Neural cell (in vitro differentiated cells): ENCODE measurements around the gene PCNX2.

Source experiments
- EP300 ChIP-seq: fragments of 450-650 bp; conservative IDR thresholded peaks from 2 replicates; pipeline ENCODE4 v1.6.1; 2014; ENCODE audit warnings: antibody characterized with exemption, mild to moderate bottlenecking, moderate library complexity; ENCODE audit not compliant: poor library complexity, severe bottlenecking
- EZH2 ChIP-seq: fragments of 200-600, 300-800 bp; shearing (Covaris generic), sonication (generic); IDR thresholded peaks from 2 replicates; pipeline ENCODE4 v1.6.1; 2014; ENCODE audit warnings: antibody characterized with exemption, low read length, borderline replicate concordance, mild to moderate bottlenecking; ENCODE audit not compliant: insufficient read depth, poor library complexity, severe bottlenecking
- MXI1 ChIP-seq: fragments of 450-650 bp; conservative IDR thresholded peaks from 2 replicates; pipeline ENCODE4 v1.6.1; 2014; ENCODE audit warnings: antibody characterized with exemption, mild to moderate bottlenecking; ENCODE audit not compliant: poor library complexity, severe bottlenecking
- POLR2AphosphoS5 ChIP-seq: IDR thresholded peaks from 2 replicates; pipeline ENCODE4 v1.6.1; 2012
- RAD21 ChIP-seq: fragments of 450-650 bp; conservative IDR thresholded peaks from 2 replicates; pipeline ENCODE4 v1.6.1; 2014; ENCODE audit warnings: antibody characterized with exemption, mild to moderate bottlenecking, moderate library complexity
- SMC3 ChIP-seq: fragments of 450-650 bp; conservative IDR thresholded peaks from 2 replicates; pipeline ENCODE4 v1.6.1; 2014; ENCODE audit warnings: antibody characterized with exemption, mild to moderate bottlenecking, moderate library complexity; ENCODE audit not compliant: poor library complexity
- TAF1 ChIP-seq: IDR thresholded peaks from 2 replicates; pipeline ENCODE4 v1.6.1; 2012; ENCODE audit warnings: low read depth
- TF ChIP-seq, protein P1 (sequence below): fragments of 450-650 bp; IDR thresholded peaks from 2 replicates; pipeline ENCODE4 v1.5.1; 2014; ENCODE audit warnings: antibody characterized with exemption, mild to moderate bottlenecking, moderate library complexity; ENCODE audit not compliant: poor library complexity, severe bottlenecking
- TF ChIP-seq, protein P2 (sequence below): IDR thresholded peaks from 2 replicates; pipeline ENCODE4 v1.6.1; 2012; ENCODE audit warnings: borderline replicate concordance

GRCh38 chr1:233281711-233282581 is 13.6 kb downstream of the PCNX2 start:
- TF ChIP-seq EZH2 (no peak), POLR2AphosphoS5 (no peak), TAF1 (no peak), EP300 (no peak), RAD21 (no peak), MXI1 (no peak), SMC3 (no peak)
- TF ChIP-seq, protein P1, sequence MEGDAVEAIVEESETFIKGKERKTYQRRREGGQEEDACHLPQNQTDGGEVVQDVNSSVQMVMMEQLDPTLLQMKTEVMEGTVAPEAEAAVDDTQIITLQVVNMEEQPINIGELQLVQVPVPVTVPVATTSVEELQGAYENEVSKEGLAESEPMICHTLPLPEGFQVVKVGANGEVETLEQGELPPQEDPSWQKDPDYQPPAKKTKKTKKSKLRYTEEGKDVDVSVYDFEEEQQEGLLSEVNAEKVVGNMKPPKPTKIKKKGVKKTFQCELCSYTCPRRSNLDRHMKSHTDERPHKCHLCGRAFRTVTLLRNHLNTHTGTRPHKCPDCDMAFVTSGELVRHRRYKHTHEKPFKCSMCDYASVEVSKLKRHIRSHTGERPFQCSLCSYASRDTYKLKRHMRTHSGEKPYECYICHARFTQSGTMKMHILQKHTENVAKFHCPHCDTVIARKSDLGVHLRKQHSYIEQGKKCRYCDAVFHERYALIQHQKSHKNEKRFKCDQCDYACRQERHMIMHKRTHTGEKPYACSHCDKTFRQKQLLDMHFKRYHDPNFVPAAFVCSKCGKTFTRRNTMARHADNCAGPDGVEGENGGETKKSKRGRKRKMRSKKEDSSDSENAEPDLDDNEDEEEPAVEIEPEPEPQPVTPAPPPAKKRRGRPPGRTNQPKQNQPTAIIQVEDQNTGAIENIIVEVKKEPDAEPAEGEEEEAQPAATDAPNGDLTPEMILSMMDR: no peak
- TF ChIP-seq, protein P2, sequence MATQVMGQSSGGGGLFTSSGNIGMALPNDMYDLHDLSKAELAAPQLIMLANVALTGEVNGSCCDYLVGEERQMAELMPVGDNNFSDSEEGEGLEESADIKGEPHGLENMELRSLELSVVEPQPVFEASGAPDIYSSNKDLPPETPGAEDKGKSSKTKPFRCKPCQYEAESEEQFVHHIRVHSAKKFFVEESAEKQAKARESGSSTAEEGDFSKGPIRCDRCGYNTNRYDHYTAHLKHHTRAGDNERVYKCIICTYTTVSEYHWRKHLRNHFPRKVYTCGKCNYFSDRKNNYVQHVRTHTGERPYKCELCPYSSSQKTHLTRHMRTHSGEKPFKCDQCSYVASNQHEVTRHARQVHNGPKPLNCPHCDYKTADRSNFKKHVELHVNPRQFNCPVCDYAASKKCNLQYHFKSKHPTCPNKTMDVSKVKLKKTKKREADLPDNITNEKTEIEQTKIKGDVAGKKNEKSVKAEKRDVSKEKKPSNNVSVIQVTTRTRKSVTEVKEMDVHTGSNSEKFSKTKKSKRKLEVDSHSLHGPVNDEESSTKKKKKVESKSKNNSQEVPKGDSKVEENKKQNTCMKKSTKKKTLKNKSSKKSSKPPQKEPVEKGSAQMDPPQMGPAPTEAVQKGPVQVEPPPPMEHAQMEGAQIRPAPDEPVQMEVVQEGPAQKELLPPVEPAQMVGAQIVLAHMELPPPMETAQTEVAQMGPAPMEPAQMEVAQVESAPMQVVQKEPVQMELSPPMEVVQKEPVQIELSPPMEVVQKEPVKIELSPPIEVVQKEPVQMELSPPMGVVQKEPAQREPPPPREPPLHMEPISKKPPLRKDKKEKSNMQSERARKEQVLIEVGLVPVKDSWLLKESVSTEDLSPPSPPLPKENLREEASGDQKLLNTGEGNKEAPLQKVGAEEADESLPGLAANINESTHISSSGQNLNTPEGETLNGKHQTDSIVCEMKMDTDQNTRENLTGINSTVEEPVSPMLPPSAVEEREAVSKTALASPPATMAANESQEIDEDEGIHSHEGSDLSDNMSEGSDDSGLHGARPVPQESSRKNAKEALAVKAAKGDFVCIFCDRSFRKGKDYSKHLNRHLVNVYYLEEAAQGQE: no peak
